Stimulated activated CD8-positive, alpha-beta memory T cell treated with anti-CD3 and anti-CD28 coated beads, Interleukin-7, amount 100 ng/mL, for 24 hours (primary cell): Measurements from ENCODE around the gene SLC16A8.
"Not testable (repeated sequence)": the region's sequence is repeated elsewhere in the genome, so short reads cannot be mapped to it uniquely, and the experiment has no call there.

Source experiments
- DNase-seq: peaks from one replicate; pipeline ENCODE4 v3.0.0-alpha.2; 2020; ENCODE audit warnings: low read depth

The SLC16A8 gene

DNA sequence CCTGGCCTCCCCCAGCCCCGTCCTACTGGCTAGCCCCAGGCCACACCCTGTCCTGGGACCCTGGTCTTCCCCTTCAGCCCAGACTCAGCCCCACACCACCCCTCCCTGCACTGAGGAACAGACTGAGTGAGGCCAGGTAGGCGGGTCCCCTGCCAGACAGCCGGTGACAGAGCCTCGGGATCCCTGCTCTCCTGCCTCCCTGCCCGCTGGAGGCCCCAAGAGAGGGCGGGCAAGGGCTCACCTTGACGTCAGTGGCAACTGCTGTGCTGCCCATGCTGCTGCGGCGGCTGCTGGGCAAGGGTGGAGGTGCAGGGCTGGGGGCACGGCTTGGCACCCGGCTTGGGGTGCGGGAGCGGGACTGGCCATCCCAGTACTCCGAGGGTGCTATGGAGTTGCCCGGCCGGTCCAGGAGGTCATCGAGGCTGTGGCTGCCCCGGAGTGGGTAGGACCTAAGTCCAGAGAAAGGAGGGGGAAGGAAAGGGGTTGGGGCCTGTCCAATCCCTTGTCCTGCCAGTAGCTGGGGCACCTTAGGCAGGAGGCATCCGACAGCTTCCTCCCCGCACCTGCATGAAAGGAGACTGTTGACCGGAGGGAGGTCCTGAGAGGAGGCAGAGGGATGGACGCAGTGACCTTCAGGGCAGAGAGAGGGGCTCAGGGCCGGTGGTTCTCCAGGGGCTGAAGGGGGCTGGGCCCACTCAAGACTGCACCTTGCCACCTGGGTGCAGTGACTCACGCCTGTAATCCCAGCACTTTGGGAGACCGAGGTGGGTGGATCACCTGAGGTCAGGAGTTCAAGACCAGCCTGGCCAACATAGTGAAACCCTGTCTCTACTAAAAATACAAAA, 2.2 kb upstream of the SLC16A8 start:
- DNase-seq = no peak

DNA sequence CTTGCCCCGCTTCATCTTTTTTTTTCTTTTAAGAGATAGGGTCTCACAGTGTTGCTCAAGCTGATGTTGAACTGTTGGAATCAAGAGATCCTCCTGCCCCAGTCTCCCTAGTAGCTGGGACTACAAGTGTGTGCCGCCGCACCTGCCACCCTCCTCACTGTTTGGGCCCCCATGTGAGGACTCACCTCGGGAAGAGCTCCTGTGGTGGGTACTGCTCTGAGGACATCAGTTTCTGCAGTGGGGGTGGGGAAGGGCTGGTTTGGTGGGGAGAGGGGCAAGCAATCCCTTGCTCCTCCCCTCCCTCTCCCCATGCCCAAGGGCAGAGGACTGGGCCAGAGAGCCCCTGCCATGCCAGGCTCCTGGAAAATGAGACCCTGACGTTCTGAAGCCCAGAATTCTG, 1.5 kb upstream of the SLC16A8 start:
- no peak for DNase-seq

DNA sequence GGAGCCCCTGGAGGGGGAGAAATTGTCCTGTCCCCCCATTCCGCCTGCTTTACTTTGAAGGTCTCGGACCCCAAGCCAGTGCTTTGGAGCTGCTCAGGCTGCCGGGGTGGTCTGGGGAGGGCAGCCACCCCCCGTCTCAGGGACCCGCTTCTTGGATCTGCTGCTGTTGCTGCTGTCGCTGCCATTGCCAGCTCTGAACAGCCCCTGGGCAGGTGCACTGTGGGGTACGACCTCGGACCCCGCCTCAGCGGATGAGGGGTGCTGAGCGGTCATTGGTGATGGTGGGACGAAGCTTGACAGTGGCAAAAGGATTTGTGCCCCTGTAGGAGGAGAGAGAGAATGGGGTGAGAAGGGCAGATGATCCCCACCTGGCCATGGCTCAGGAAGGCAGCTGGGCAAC, 1.1 kb upstream of the SLC16A8 start:
- no peak for DNase-seq

DNA sequence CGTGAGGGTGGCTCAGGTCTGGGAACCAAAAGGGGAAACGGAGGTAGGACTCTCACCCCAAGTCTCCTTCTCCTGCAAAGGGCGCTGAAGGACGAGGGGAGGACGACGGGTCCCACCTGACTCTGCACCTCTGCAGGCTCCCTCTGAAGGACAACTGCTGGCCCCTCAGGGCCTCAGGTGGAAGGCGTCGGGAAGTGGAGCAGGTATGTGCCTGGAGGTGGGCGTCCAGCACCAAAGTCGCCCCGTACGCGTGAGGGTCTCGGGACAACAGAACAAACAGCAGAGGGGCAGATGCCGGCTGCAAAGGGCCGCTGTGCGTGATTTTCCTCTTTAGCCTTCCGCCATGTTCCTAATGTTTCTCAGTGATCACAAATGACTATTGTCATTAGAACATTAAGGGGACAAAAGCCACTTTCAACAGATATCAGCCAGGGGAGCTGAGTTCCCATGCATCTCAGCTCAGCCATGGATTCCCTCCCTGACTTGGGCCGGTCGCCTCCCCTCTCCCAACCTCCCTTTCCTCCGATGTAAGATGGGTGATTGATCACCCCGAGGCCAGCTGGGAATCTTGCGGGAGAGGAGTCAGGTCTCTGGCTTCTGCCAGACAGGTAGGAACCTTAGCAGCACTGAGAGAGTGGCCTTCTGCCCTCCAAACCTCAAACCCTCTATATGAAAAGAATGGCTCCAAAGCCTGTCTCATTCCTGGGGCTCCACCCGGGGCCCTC, 836 bp downstream of the SLC16A8 start:
- DNase-seq = no peak

DNA sequence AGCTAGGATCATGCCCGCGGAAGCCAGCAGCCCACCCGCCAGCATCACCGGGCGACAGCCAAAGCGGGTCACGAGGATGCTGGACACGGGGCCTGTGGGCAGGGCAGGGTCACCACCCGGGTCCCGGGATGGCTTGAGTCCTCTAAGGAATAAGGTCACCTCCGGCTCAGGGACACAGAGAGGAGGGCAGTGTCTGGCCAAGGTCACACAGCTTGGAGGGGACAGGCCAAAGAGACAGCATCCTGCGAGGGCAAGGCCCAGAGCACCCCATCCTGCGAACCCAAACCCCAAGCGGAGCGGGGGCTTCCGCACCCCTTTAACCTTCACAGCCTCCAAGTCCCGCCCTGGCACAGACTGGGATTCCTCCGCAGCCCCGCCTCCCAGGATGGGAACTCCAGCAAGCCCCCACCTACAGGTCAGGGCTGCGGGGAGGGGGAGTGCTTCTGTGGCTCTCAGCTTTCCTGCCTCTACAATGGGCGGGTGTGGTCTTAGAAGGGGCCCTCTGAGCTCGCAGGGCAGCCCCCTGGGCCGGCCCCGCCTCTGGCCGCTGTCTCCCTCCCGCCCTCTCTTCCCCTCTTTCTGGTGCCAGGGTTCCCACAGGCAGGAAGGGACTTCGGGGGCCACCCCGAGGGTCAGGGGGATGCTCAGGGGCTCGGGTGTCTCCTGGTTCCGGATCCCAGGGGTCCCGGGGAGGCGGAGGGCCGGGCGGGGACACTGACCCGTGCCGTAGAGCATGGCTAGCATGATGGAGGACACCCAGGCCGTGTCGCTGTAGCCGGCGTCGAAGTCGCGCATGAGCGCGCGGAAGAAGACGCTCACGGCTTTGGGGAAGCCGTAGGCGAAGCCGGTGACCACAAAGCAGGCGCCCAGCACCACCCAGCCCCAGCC, 1.8 kb downstream of the SLC16A8 start:
- DNase-seq = no peak

DNA sequence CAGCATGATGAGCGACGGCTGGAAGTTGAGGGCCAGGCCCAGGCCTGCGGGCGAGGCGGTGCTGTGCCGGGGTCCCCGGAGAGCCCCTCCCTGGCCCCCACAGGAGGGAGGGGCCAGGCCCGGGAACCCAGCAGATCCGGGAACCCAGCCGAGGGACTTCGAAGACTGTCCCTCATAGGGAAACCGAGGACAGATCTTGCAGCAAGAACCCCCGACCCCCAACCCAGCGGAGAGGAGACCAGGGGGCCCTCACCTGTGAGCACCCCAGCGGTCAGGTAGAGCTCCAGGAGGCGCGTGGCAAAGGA, 2.4 kb downstream of the SLC16A8 start:
- DNase-seq = no peak

DNA sequence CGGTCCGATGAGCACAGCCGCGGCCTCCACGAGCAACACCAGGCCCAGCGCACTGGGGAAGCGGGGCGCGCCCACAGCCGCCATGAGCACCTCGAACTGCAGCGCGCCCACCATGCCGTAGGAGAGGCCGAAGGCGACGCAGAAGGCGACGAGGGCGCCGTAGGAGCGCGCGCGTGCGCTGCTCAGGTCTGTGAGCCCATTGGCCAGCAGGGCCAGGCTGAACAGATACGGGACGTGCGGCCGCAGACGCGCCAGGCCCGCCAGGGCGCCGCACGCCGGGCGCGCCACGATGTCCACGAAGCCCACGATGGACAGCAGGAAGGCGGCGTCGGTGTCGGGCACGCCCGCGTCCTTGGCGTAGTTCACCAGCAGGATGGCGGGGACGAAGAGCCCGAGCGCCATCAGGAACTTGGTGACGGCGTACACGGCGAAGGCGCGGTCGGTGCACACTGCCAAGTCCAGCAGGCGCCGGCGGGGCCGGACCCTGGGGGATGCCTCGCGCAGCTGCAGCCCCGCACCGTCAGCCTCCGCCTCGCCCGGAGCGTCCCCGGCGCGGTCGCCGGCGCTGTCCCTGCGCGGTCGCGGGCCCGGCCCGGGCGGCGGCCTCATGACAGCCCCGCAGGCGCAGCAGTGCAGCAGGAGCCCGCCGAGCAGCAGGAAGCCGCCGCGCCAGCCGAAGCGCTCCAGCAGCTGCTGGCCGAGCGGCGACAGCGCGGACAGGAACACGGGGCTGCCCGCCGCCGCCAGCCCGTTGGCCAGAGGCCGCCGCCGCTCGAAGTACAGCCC, 2.9 kb downstream of the SLC16A8 start:
- DNase-seq = no peak

DNA sequence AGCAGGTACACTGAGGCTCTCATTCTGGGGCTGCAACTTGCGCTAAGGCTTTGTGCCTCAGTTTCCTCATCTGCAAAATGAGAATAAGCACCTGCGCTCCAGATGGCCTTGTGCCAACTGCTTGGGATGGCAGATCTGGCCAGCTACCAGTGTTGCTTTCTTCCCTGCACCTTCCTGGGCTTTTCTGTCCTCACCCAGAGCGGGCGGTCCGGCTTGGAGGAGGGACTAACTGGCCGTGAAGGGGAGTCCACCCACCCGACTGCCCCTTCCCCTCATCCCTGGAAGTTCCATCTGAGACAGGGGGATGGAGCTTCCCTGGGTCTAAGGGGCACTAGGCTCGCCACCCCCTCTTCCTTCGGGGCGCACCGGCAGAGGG, 3.5 kb downstream of the SLC16A8 start:
- DNase-seq = no peak

DNA sequence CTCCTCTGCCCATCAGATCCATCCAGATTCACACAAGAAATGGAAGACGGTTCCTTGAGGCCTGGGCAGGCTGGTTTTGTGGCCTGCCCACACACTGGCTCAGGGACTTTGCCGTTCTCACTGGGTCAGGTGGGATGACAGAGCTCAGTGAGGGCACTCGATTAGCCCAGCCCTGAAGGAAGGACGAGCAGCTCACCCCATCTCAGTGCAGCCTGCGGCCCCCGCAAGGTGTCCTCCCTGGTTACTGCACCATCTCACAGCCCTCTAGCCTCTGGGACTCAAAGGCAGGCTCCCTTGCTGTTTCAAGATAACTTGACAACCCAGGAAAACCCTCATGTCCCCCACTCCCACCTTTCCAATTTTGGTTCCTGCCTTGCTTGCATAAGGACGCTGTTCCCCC, 4.2 kb downstream of the SLC16A8 start:
- DNase-seq = no peak

DNA sequence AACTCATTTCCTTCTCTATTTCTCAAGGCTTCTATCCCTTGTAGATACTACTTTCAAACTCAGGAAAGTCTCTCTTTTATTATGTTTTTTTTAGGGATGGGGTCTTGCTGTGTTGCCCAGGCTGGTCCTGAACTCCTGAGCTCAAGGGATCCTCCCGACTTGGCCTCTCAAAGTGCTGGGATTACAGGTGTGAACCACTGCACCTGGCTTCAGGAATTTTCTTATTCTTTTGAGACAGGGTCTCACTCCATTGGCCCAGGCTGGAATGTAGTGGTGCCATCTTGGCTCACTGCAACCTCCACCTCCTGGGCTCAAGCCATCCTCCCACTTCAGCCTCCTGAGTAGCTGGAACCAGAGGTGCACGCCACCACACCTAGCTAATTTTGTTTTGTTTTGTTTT, 4.8 kb downstream of the SLC16A8 start:
- DNase-seq = not testable (repeated sequence)

DNA sequence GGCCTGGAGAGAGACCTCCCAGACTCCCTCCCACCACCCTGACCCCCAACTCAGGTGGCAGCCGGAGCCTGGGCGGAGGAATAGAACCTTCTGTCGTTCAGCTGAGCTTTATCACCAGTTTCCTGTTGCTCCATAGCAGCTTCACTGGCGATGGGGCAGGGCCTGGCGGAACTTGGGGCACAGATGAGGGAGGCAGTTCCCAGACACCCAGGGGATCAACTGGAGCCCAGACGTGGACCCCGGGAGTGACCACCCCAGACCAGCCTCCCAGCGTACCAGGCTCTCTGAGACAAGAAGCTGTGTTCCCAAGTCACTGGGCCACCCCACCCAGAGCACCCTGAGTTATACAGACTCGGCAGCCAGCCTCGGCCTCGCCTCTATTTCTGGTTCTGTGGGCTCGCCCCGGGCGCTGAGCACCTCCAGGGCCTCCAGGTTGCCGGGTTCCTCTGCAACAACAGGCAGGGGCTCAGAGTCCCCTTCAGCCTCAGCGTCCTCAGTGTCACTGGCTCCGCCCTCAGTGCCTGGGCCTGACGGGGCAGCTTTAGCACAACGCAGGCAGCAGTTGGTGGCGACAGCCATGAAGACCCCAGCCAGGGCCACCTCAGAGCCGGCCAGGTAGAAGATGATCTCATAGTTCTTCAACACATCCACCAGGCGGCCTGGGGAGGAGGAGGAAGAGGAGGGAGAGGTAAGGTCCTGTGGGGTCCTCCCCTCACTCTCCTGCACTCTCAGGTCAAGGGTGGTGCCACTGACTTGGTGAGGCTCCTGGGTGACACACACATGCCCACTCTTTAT, 5.7 kb downstream of the SLC16A8 start:
- DNase-seq = no peak

DNA sequence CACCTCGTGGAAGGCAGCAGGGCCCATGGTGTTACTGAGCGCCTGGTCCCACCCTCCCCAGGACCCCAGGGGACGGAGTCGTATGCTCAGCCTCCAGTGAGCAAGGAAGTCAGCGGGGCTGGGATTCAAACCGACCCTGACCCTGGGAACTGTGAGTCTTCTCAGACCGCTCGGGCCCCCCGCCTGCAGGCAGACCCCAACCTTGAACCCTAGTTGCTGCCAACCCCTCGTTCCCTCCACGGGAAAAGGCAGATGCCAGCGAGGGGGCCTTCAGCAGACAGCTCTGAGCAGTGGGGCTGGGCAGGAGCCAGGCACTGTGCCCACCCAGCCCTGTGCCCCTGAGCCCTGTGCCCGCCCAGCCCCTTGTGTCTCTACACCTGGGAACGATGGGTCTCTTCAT, 6.4 kb downstream of the SLC16A8 start:
- DNase-seq = no peak

DNA sequence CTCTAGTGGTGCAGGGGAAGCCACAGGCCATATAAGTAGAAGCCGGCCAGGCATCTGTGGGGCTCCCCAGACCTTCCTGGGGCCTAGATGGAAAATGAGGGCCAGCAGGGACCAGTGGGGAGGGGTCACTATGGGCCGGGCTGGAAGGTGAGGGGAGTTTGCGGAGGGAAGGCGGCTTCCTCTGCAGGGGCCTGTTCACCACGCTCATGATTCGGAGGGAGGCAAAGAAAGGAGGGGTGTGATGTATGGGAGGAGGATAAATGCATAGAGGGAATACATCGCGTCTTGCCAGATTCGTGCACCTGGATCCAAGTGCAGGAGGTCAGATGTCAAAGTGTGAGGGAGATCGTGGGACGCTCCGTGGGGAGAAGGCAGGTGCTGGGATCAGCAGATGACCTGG, 6.9 kb downstream of the SLC16A8 start:
- DNase-seq = no peak

DNA sequence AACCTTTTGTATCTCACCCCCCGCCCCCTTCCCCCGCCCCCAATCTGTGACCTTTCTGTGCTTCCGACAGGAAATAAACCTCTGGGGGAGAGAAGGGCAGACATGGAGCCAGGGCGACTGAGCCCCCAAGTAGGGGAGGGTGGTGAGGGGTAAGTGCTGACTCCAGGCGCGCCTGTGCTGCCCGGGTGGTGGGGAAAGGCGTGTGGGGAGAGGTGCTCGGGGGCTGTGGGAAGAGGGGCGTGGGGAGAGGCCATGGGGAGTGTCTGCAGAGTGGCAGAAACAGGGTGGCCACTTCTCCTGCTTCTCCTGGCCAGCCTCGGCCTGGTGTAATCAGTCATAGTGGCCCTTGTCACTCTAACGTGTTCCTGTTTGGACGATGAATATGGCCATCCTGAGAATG, 8.0 kb downstream of the SLC16A8 start:
- no peak for DNase-seq

DNA sequence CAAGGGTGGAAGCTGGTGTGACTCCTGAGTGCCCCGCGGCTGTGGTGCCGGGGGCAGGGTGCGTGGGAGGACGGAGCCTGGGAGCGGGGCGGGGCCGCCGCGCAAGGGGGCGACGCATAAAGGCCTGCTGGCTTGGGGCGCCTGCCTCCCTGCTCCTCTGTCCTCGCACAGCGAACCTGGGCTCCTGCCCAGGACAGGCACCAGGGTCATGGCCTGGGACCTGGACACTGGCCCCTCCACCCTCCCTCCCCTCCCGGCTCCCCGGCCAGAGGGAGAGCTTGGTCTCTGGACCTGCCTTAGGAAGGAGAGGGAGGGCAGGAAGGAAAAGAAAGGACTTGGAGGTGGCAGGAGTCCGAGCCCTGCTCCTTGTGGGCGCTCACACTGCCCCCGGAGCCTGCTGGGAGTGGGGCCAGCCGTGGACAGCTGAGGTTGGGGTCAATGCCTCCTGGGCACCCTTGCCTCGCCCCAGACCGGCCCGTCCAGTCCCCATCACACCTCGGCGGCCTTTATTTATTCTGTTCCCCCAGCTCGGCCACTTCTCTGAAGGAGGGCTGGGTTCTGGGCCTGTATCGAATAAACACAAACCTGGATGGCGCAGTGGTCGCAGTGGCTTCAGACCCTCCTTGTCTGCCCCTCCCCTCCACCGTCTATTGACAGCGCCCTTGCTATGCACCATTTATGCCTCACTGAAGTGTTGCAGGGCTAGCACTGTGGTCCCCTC, 8.7 kb downstream of the SLC16A8 start:
- no peak for DNase-seq

DNA sequence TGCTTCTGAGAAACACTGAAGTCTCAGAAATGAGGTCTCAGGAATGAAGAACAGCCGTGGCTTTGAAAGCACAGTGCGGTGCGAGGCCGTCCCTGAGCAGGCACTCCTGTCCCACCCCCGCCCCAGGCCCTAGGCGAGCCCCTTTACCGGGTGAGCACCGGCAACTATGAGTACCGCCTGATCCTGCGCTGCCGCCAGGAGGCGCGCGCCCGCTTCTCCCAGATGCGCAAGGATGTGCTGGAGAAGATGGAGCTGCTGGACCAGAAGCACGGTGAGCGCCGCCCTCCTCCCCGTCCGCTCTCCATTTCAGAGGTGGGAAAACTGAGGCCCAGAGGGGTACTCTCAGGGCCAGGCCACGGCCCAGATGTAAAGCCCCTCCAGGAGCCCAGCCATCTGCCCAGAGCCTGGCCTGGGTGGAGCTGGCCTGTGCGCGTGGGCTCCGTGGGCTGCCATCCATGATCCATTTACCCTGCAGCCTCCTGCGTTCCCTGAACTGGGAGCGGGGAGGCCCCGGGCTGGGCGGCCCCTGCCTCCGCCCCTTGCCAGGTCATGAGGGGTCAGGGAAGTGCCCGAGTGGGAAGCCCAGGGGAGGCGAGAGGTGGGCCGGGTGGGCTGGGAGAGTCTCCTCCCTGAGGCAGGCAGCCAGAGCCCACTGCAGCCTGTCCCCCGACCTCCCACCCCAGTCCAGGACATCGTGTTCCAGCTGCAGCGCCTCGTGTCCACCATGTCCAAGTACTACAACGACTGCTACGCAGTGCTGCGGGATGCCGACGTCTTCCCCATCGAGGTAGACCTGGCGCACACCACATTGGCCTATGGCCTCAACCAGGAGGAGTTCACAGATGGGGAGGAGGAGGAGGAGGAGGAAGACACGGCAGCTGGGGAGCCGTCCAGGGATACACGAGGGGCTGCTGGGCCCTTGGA, 9.5 kb downstream of the SLC16A8 start:
- no peak for DNase-seq

DNA sequence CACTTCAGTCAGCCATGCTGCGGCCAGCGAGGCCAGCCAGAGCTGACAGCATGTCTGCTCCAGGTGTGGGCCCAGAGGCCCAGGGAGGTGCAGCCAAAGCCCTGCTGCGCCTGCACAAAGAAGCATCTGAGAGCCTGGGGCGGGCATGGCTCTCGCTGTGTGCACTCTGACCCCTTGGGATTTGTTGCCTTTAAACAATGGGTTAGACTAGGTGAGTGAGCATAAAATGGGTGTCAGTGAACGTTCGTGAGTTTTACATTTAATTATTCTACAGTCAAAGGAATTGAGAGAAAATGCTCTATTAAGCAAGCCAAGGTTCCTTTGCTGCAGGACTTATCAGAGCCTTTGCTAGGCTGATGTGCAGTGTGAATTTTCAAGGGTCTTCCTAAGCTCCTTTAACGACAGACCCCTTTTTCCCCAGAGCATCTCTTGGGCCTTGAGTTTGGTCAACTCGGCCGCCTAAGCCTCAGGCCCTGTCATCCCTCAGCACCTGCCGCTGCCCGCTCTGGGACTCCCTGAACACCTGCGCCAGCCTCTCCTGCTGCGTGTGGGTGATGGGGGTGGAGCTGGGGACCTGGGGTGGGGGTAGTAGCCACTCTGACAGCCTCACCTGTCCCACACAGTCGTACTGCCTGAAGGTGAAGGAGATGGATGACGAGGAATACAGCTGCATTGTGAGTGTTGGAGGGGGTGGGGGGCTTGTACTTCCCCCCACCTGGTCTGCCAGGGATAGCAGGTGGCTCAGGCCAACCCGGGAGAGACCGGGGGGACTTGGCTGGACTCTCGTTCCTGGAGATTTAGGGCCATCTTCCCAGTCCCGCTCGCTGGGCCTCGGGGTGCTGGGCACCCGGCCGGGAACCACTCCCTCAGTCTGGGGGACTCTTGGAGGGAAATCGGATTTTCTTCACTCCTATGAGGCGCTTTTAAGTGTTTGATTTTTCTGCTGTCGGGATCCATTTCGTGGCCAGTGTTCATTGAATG, 10.5 kb downstream of the SLC16A8 start:
- no peak for DNase-seq
